ENCODE measurements around the gene ADAMTS2. TPM values are rescaled to one million over a fixed set of nuclear protein-coding genes. Genes with fewer than 3 reads are reported as not detected.

ADAMTS2 gene
- total and polyA plus RNA-seq, 12 donors = 4.3 to 70.3 (median 22.4) TPM

GRCh38 chr5:179195561-179196404 is 149.5 kb downstream of the ADAMTS2 start:
- Histone ChIP-seq H3K9me3 (replicated peaks in 1 of 3) (no peaks in the 10 kb centered on the region), H3K36me3 (replicated peaks in 1 of 2) (no peaks in the 10 kb centered on the region), H3K27me3 (no peaks in the 10 kb centered on the region), H3K4me3 (no peak overlapping the region), H3K4me1 (replicated peaks in 1 of 2) (no peaks in the 10 kb centered on the region), H3K27ac (no peak overlapping the region)
- DNase-seq = no peak
- TF ChIP-seq POLR2A (IDR thresholded peaks at IDR 0.05) (no peak), CTCF (IDR thresholded peaks at IDR 0.05) (no peak)
- 84 to 88% (median 86%) methylated on average over 33 to 36 of the region's 36 CpGs for WGBS, 4 donors
- intact Hi-C loops (cut with DNase I) = no loop called here

- TF ChIP-seq CTCF (IDR thresholded peaks at IDR 0.05) (no peak), POLR2A (IDR thresholded peaks at IDR 0.05) (no peak)
- no peaks in the 10 kb centered on the region for H3K4me1 ChIP-seq (replicated peaks in 1 of 2)
- H3K27me3 ChIP-seq = no peaks in the 10 kb centered on the region
- WGBS, 4 donors = 90 to 97% (median 94%) methylated on average over 9 to 19 of the region's 19 CpGs
- no peak overlapping the region for H3K4me3 ChIP-seq
- H3K36me3 ChIP-seq (replicated peaks in 1 of 2) = no peaks in the 10 kb centered on the region
- no peak overlapping the region for H3K27ac ChIP-seq
- DNase-seq = no peak
- H3K9me3 ChIP-seq (replicated peaks in 1 of 3) = no peaks in the 10 kb centered on the region
- intact Hi-C loops (cut with DNase I) = no loop called here
Measured at GRCh38 chr5:179194941-179195381, 150.3 kb downstream of the ADAMTS2 start.

- H3K4me1 ChIP-seq (replicated peaks in 1 of 2) = no peaks in the 10 kb centered on the region
- WGBS, 4 donors = 85 to 94% (median 90%) methylated on average over 14 to 15 of the region's 15 CpGs
- DNase-seq = no peak
- TF ChIP-seq POLR2A (IDR thresholded peaks at IDR 0.05) = no peak
- no peak for TF ChIP-seq CTCF (IDR thresholded peaks at IDR 0.05)
- H3K36me3 ChIP-seq (replicated peaks in 1 of 2) = no peaks in the 10 kb centered on the region
- no peak overlapping the region for H3K4me3 ChIP-seq
- H3K27ac ChIP-seq = no peak overlapping the region
- H3K9me3 ChIP-seq (replicated peaks in 1 of 3) = no peaks in the 10 kb centered on the region
- intact Hi-C loops (cut with DNase I) = no loop called here
- no peaks in the 10 kb centered on the region for H3K27me3 ChIP-seq
Measured at GRCh38 chr5:179194201-179194910, 150.9 kb downstream of the ADAMTS2 start.

- 48 to 100% (median 81%) methylated on average over 1 to 11 of the region's 11 CpGs for WGBS, 4 donors
- intact Hi-C loops (cut with DNase I) = no loop called here
- H3K4me1 ChIP-seq (replicated peaks in 1 of 2) = no peaks in the 10 kb centered on the region
- no peak overlapping the region for H3K27ac ChIP-seq
- no peaks in the 10 kb centered on the region for H3K36me3 ChIP-seq (replicated peaks in 1 of 2)
- DNase-seq = no peak
- no peaks in the 10 kb centered on the region for H3K9me3 ChIP-seq (replicated peaks in 1 of 3)
- no peaks in the 10 kb centered on the region for H3K27me3 ChIP-seq
- no peak for TF ChIP-seq CTCF (IDR thresholded peaks at IDR 0.05)
- TF ChIP-seq POLR2A (IDR thresholded peaks at IDR 0.05) = no peak
- no peak overlapping the region for H3K4me3 ChIP-seq
Measured at GRCh38 chr5:179193746-179194145, 151.5 kb downstream of the ADAMTS2 start.
